Mesendoderm (in vitro differentiated cells): ENCODE measurements around the gene CORO6.
A peak's percentile ranks its signal among the peaks of the same experiment; 100 is the strongest.

Source experiments
- DNase-seq: peaks from one replicate; pipeline ENCODE4 v3.0.0; 2013
- H2AK5ac ChIP-seq: 2 replicates; pipeline ENCODE4 v1.6.1; 2013; ENCODE audit warnings: low read length, inconsistent platforms
- H2BK120ac ChIP-seq: 2 replicates; pipeline ENCODE4 v1.6.1; 2013; ENCODE audit warnings: low read depth, mild to moderate bottlenecking, low read length, moderate library complexity, mixed read lengths
- H2BK15ac ChIP-seq: replicated peaks from 2 replicates; pipeline ENCODE4 v1.6.1; 2013; ENCODE audit warnings: low read depth, mild to moderate bottlenecking, moderate library complexity
- H2BK5ac ChIP-seq: 2 replicates; pipeline ENCODE4 v1.6.1; 2013; ENCODE audit warnings: low read length, inconsistent platforms
- H3K18ac ChIP-seq: 2 replicates; pipeline ENCODE4 v1.6.1; 2013; ENCODE audit warnings: mild to moderate bottlenecking, low read length, mixed read lengths
- H3K23ac ChIP-seq: one replicate; pipeline ENCODE4 v1.6.1; 2013; ENCODE audit warnings: low read length
- H3K27ac ChIP-seq: 2 replicates; pipeline ENCODE4 v1.5.1; 2013; ENCODE audit warnings: low read depth, mild to moderate bottlenecking, inconsistent platforms, low read length, moderate library complexity
- H3K27me3 ChIP-seq: 2 replicates; pipeline ENCODE4 v1.6.1; 2013; ENCODE audit warnings: low read length, control low read depth, mild to moderate bottlenecking, inconsistent platforms; ENCODE audit not compliant: insufficient read depth, poor library complexity
- H3K36me3 ChIP-seq: 2 replicates; pipeline ENCODE4 v1.6.1; 2013; ENCODE audit warnings: low read length, inconsistent platforms; ENCODE audit not compliant: control insufficient read depth, insufficient read depth
- H3K4ac ChIP-seq: one replicate; pipeline ENCODE4 v1.6.1; 2013; ENCODE audit warnings: low read depth, mild to moderate bottlenecking, low read length, moderate library complexity
- H3K4me1 ChIP-seq: 2 replicates; pipeline ENCODE4 v1.6.1; 2013; ENCODE audit warnings: low read depth, low read length, inconsistent platforms; ENCODE audit not compliant: control insufficient read depth
- H3K4me2 ChIP-seq: 2 replicates; pipeline ENCODE4 v1.6.1; 2013; ENCODE audit warnings: low read length
- H3K4me3 ChIP-seq: 2 replicates; pipeline ENCODE4 v1.5.1; 2013; ENCODE audit warnings: mild to moderate bottlenecking, low read length
- H3K56ac ChIP-seq: one replicate; pipeline ENCODE4 v1.6.1; 2013; ENCODE audit warnings: low read length
- H3K79me1 ChIP-seq: 2 replicates; pipeline ENCODE4 v1.6.1; 2013; ENCODE audit warnings: low read length, inconsistent platforms
- H3K79me2 ChIP-seq: 2 replicates; pipeline ENCODE4 v1.6.1; 2013; ENCODE audit warnings: mild to moderate bottlenecking, low read length; ENCODE audit not compliant: control insufficient read depth, insufficient read depth
- H3K9ac ChIP-seq: 2 replicates; pipeline ENCODE4 v1.6.1; 2013; ENCODE audit warnings: low read length, inconsistent platforms
- H4K5ac ChIP-seq: one replicate; pipeline ENCODE4 v1.6.1; 2013; ENCODE audit warnings: low read length
- H4K8ac ChIP-seq: one replicate; pipeline ENCODE4 v1.6.1; 2013; ENCODE audit warnings: low read depth, mild to moderate bottlenecking, control low read depth, low read length, moderate library complexity
- WGBS: extraction: QIAGEN DNeasy Blood & Tissue Kit; methylation state at CpG from one replicate; pipeline ENCODE4 v1.1.7; 2013; ENCODE audit warnings: low lambda C conversion rate, missing lambda C conversion rate; ENCODE audit not compliant: insufficient coverage; ENCODE audit errors: extremely low coverage; 5-methylcytosine and 5-hydroxymethylcytosine counted together

The CORO6 gene

GRCh38 chr17:29594519-29595090 is 28.1 kb downstream of the CORO6 start:
- Histone ChIP-seq H3K36me3 (no peaks in the 10 kb centered on the region), H3K4ac (no peak overlapping the region), H2AK5ac (no peak overlapping the region), H2BK15ac (no peak overlapping the region), H3K23ac (peak overlapping the region; percentile 30), H3K18ac (no peak overlapping the region), H3K27me3 (no peaks in the 10 kb centered on the region), H3K4me2 (no peak overlapping the region), H2BK120ac (no peak overlapping the region), H3K79me2 (no peaks in the 10 kb centered on the region), H4K5ac (no peak overlapping the region), H3K27ac (no peak overlapping the region), H3K79me1 (no peaks in the 10 kb centered on the region), H3K4me1 (peaks cover 7% of the 10 kb centered on the region), H3K4me3 (no peak overlapping the region), H4K8ac (no peak overlapping the region), H2BK5ac (no peak overlapping the region), H3K9ac (no peak overlapping the region), H3K56ac (no peak overlapping the region)
- WGBS: no CpG with 5 or more reads among the region's 11 CpGs
- no peak for DNase-seq

DNA sequence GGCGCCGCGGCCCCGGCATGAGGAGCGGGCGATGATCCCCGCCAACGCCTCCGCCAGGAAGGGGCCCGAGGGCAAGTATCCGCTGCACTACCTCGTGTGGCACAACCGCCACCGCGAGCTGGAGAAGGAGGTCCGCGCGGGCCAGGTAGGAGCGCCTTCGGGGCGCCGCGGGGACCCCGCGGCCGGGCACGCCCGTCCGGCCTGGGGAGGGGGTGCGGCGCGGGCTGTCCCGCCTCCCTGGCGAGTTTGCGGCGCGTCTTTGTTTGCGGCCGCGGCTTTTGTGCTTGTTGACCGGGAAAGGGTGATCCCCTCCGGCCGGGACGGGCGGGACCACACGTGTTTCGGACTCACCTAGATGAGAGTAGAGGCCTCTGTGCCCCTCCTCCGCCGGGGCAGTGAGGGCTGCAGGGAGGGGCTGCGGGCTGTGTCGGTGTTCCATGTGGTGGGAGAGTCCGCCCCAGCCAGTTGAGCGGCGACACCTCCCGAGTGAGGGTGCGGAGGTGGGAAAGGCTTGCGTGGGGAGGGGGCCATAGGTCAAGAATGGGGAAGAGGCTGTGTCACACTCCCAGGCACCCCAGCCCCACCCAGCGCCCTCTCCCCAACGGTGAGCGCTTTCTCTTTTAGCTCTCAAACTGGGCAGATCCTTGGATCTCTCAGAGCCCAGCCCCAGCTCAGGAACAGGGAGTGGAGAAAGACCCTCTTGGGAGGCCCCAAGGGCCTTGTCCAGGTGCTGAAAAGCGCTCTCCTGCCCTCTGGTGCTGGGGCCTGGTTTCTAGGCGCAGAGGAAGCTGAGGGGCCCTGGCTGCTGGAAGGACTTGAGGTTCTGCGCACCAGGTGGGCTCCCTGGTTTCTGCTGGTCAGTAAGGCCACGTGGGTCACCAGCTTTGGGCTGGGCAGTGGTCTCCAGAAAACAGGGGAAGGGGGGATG is 28.9 kb downstream of the CORO6 start:
- Histone ChIP-seq H3K79me1 (no peaks in the 10 kb centered on the region), H3K36me3 (no peaks in the 10 kb centered on the region), H3K79me2 (no peaks in the 10 kb centered on the region), H3K4me3 (peak overlapping the region; percentile 30), H3K4me2 (peak overlapping the region; percentile 51), H3K56ac (peak overlapping the region; percentile 72), H3K23ac (no peak overlapping the region), H3K27me3 (no peaks in the 10 kb centered on the region), H2BK5ac (no peak overlapping the region), H2AK5ac (no peak overlapping the region), H2BK120ac (no peak overlapping the region), H3K4ac (no peak overlapping the region), H3K9ac (peak overlapping the region; percentile 43), H3K27ac (no peak overlapping the region), H3K4me1 (peaks cover 7% of the 10 kb centered on the region), H4K5ac (no peak overlapping the region), H4K8ac (no peak overlapping the region), H2BK15ac (no peak overlapping the region), H3K18ac (no peak overlapping the region)
- DNase-seq: peak; percentile 87
- WGBS: no CpG with 5 or more reads among the region's 64 CpGs

DNA sequence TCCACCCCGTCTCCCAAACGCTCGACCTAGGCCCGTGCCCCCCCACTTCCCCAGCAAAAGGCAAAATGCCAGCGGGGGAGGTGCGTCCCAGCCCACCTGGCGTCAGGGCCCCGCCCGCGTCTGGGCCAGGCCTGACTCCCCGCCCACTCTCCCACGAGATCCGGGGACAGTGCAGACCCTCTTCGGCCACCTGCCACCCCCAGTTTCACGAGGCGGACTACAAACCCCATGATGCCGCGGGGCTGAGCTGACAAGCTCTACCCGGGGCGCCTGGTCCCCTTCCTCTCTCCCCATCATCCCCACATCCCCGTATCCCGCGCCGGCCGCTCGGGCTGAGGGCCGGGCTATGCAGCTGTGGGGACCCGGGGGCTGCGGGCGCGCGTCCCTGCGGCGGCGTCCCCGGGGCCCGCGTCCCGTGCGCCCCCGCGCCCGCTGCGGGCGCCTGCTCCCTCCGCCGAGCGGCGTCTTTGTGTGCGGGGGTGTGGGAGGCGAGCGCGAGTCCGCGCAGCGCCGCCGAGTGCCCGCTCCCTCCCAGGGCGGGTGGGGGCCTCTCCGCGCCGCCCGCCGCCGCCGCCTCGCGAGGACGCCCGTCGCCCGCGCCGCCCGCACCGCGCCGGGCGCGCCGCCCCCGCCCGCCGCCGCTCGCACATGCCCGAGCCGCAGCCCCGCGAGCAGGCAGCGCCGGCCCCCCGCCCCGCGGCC is 29.7 kb downstream of the CORO6 start, which contains the start of gene ANKRD13B:
Gene ANKRD13B, plus strand, starts transcription at position 283 of the 702 bp plus-strand sequence. CDS start 490 bp downstream, outside the sequence.
- Histone ChIP-seq H3K23ac (no peak within 1 kb of the TSS), H3K79me2 (peaks cover 4% of the 10 kb centered on the region), H2BK15ac (no peak within 1 kb of the TSS), H4K8ac (no peak within 1 kb of the TSS), H3K4me2 (peak within 1 kb of the TSS; percentile 60), H3K4me3 (peak within 1 kb of the TSS; percentile 46), H3K9ac (peak within 1 kb of the TSS; percentile 48), H3K79me1 (no peaks in the 10 kb centered on the region), H4K5ac (no peak within 1 kb of the TSS), H3K27ac (no peak within 1 kb of the TSS), H3K27me3 (no peaks in the 10 kb centered on the region), H3K4me1 (peaks cover 7% of the 10 kb centered on the region), H3K4ac (no peak within 1 kb of the TSS), H2BK120ac (no peak within 1 kb of the TSS), H2AK5ac (no peak within 1 kb of the TSS), H3K36me3 (no peaks in the 10 kb centered on the region), H3K18ac (no peak within 1 kb of the TSS), H3K56ac (peak within 1 kb of the TSS; percentile 72), H2BK5ac (no peak within 1 kb of the TSS)
- WGBS: no CpG with 5 or more reads among the region's 96 CpGs
- no peak for DNase-seq

DNA sequence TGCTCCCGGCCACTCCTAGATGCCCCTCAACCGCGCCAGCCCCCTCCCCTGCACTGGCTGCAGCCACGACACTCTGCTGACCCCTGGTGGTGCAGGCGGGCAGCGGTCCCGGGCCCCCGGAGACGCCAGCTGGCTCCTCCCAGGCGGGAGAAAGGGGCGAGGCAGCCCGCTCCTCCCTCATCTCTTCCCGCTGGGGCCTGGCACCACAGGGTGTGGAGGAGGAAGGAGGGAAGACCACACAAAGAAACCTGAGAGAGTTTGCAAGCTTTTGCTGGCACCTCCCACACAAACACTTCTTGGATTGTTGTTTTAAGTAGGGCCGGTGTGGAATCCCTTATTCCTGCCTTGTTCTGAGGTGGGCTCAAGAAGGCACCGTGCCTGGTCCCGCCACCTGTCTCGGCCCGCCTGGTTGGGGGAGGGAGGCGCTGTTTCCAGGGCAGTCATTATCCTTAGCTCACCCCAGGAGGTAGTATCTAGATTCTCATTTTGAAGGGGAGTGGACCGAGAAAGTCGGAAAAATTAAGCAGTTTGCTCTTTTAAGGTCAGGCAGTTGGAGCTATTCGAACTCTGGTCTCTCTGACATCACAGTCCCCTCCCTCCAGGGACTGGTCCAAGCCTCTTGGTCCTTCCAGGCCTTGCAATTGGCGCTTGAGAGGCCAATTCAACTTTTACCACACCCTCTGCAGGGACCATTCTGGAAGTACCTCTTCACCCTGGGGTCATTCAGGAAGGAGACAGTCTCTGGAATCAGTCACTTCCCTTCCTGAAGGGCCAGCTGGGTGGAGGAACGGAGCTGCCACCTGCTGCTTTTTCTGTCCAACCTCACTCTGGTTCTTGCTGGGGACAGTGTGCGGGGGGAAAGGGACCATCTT is 30.7 kb downstream of the CORO6 start:
- no peak overlapping the region for H4K5ac ChIP-seq
- no peak overlapping the region for H2BK15ac ChIP-seq
- peak overlapping the region; percentile 92 for H3K56ac ChIP-seq
- H2AK5ac ChIP-seq: no peak overlapping the region
- H3K4ac ChIP-seq: no peak overlapping the region
- peaks cover 5% of the 10 kb centered on the region for H3K79me1 ChIP-seq
- no peaks in the 10 kb centered on the region for H3K27me3 ChIP-seq
- no peak overlapping the region for H2BK5ac ChIP-seq
- WGBS: no CpG with 5 or more reads among the region's 25 CpGs
- no peak overlapping the region for H3K27ac ChIP-seq
- peaks cover 13% of the 10 kb centered on the region for H3K79me2 ChIP-seq
- H4K8ac ChIP-seq: no peak overlapping the region
- no peak overlapping the region for H3K23ac ChIP-seq
- peak overlapping the region; percentile 91 for H3K4me2 ChIP-seq
- no peak overlapping the region for H2BK120ac ChIP-seq
- H3K36me3 ChIP-seq: no peaks in the 10 kb centered on the region
- peak overlapping the region; percentile 70 for H3K9ac ChIP-seq
- peaks cover 1% of the 10 kb centered on the region for H3K4me1 ChIP-seq
- peak; percentile 95 for DNase-seq
- no peak overlapping the region for H3K18ac ChIP-seq
- H3K4me3 ChIP-seq: peak overlapping the region; percentile 80

DNA sequence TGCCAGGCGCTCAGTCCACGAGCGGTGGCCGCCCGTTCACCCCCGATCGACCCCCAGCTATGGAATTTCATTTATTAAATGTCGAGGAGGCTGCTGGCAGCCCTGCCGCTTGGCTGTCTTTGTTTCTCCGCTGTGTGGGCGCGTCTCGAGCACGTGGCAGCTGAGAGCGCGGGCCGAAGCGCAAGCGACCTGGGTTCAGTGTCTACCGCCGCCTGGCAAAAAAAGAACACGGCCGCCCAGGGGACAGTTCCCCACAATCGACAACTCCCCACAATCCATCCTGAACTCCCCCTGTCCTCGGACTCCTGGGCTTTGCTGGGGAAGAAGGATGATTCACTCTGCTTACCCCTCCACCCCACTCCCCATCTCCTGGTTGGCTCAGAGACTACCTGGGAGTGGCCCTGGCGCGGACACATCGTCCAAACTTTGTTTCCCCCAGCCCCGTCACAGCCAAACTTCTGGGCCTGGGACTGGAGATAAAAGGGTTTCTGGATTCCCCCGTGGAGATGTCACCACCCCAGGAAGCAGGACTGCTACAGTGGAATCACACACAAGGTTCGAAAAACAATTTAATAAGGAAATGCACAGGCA is 31.5 kb downstream of the CORO6 start:
- H2AK5ac ChIP-seq: no peak overlapping the region
- no peak overlapping the region for H2BK15ac ChIP-seq
- H3K27ac ChIP-seq: no peak overlapping the region
- no peaks in the 10 kb centered on the region for H3K27me3 ChIP-seq
- peak overlapping the region; percentile 92 for H3K56ac ChIP-seq
- H2BK5ac ChIP-seq: no peak overlapping the region
- peaks cover 1% of the 10 kb centered on the region for H3K4me1 ChIP-seq
- no peak overlapping the region for H3K18ac ChIP-seq
- peaks cover 7% of the 10 kb centered on the region for H3K79me1 ChIP-seq
- H2BK120ac ChIP-seq: no peak overlapping the region
- peak overlapping the region; percentile 70 for H3K9ac ChIP-seq
- no CpG with 5 or more reads among the region's 31 CpGs for WGBS
- DNase-seq: peak; percentile 92
- H3K4me2 ChIP-seq: peak overlapping the region; percentile 91
- no peak overlapping the region for H3K4ac ChIP-seq
- H3K79me2 ChIP-seq: peaks cover 17% of the 10 kb centered on the region
- H3K36me3 ChIP-seq: no peaks in the 10 kb centered on the region
- no peak overlapping the region for H4K5ac ChIP-seq
- H3K23ac ChIP-seq: no peak overlapping the region
- H3K4me3 ChIP-seq: peak overlapping the region; percentile 80
- no peak overlapping the region for H4K8ac ChIP-seq
